SK-N-SH treated with all-trans-retinoic acid at 6 μM for 48 hours (cell line): ENCODE data around the gene RNASEH2C.

Source experiments
- ARNTL ChIP-seq: fragments of 450-650 bp; formaldehyde crosslinking; IDR thresholded peaks from 2 replicates; pipeline ENCODE4 v1.5.0; 2020; ENCODE audit warnings: low read depth, mild to moderate bottlenecking, moderate library complexity, borderline replicate concordance
- BACH2 ChIP-seq: fragments of 250-450 bp; sonication (Bioruptor Pico); IDR thresholded peaks from 2 replicates; pipeline ENCODE4 v1.9.0; 2021; ENCODE audit warnings: mild to moderate bottlenecking, borderline replicate concordance
- CREB5 ChIP-seq: fragments of 250-450 bp; sonication (Bioruptor Pico); IDR thresholded peaks from 2 replicates; pipeline ENCODE4 v1.5.1; 2020; ENCODE audit warnings: low read depth, mild to moderate bottlenecking, moderate library complexity
- CSRNP3 ChIP-seq: fragments of 250-450 bp; sonication (Bioruptor Pico); IDR thresholded peaks from 2 replicates; pipeline ENCODE4 v1.5.1; 2021; ENCODE audit warnings: mild to moderate bottlenecking, moderate library complexity
- ESRRG ChIP-seq: fragments of 250-450 bp; sonication (Bioruptor Pico); IDR thresholded peaks from 2 replicates; pipeline ENCODE4 v1.6.1; 2021; ENCODE audit warnings: mild to moderate bottlenecking
- PATZ1 ChIP-seq: fragments of 250-450 bp; sonication (Bioruptor Pico); IDR thresholded peaks from 2 replicates; pipeline ENCODE4 v1.8.0; 2020; ENCODE audit warnings: mild to moderate bottlenecking, moderate library complexity, borderline replicate concordance
- POU6F1 ChIP-seq: fragments of 250-450 bp; sonication (Bioruptor Pico); IDR thresholded peaks from 2 replicates; pipeline ENCODE4 v1.8.0; 2021; ENCODE audit warnings: low read depth, mild to moderate bottlenecking, moderate library complexity, borderline replicate concordance
- PPARA ChIP-seq: fragments of 250-450 bp; sonication (Bioruptor Pico); IDR thresholded peaks from 2 replicates; pipeline ENCODE4 v1.5.0; 2020; ENCODE audit warnings: mild to moderate bottlenecking, borderline replicate concordance
- RARB ChIP-seq: fragments of 250-450 bp; sonication (Bioruptor Pico); IDR thresholded peaks from 2 replicates; pipeline ENCODE4 v1.8.0; 2021; ENCODE audit warnings: mild to moderate bottlenecking, moderate library complexity
- SNAI2 ChIP-seq: fragments of 250-450 bp; sonication (Bioruptor Pico); IDR thresholded peaks from 2 replicates; pipeline ENCODE4 v1.5.0; 2020; ENCODE audit warnings: mild to moderate bottlenecking, moderate library complexity
- TCF4 ChIP-seq: fragments of 250-450 bp; sonication (Bioruptor Pico); IDR thresholded peaks from 2 replicates; pipeline ENCODE4 v1.8.0; 2021; ENCODE audit warnings: mild to moderate bottlenecking, moderate library complexity, borderline replicate concordance
- TSHZ2 ChIP-seq: fragments of 250-450 bp; sonication (Bioruptor Pico); IDR thresholded peaks from 2 replicates; pipeline ENCODE4 v1.5.0; 2020; ENCODE audit warnings: mild to moderate bottlenecking, moderate library complexity
- ZFP30 ChIP-seq: fragments of 450-650 bp; formaldehyde crosslinking; IDR thresholded peaks from 2 replicates; pipeline ENCODE4 v1.5.0; 2022; ENCODE audit warnings: mild to moderate bottlenecking, moderate library complexity
- ZNF565 ChIP-seq: fragments of 450-650 bp; formaldehyde crosslinking; conservative IDR thresholded peaks from 2 replicates; pipeline ENCODE4 v1.5.0; 2020; ENCODE audit warnings: low read depth, mild to moderate bottlenecking, moderate library complexity

GRCh38 chr11:65699306-65699705 lies 21.3 kb downstream of the RNASEH2C start:
- TF ChIP-seq ESRRG: no peak
- TF ChIP-seq PATZ1 (CRISPR knock-in tag): no peak
- TF ChIP-seq ZNF565 (CRISPR knock-in tag): no peak
- TF ChIP-seq PPARA (CRISPR knock-in tag): no peak
- no peak for TF ChIP-seq CREB5 (CRISPR knock-in tag)
- no peak for TF ChIP-seq BACH2 (CRISPR knock-in tag)
- TF ChIP-seq ZFP30: no peak
- TF ChIP-seq SNAI2 (CRISPR knock-in tag): no peak
- no peak for TF ChIP-seq ARNTL
- no peak for TF ChIP-seq POU6F1 (CRISPR knock-in tag)
- no peak for TF ChIP-seq TCF4 (CRISPR knock-in tag)
- no peak for TF ChIP-seq TSHZ2 (CRISPR knock-in tag)
- TF ChIP-seq RARB: no peak
- TF ChIP-seq CSRNP3 (CRISPR knock-in tag): no peak
